WI38 (cell line): ENCODE data around the gene CEP112.

Experiments
- H3K4me3 ChIP-seq: 2 replicates; pipeline ENCODE4 v1.5.1; 2011; ENCODE audit warnings: low read depth, mild to moderate bottlenecking, control low read depth, low read length
- CTCF ChIP-seq: IDR thresholded peaks from 2 replicates; pipeline ENCODE4 v1.5.1; 2012; ENCODE audit warnings: low read depth, mild to moderate bottlenecking, control low read depth, low read length

Gene CEP112

GRCh38 chr17:65711671-65712276 is 480.2 kb downstream of the CEP112 start:
- no peak for TF ChIP-seq CTCF
- no peak overlapping the region for H3K4me3 ChIP-seq

- no peak for TF ChIP-seq CTCF
- no peak overlapping the region for H3K4me3 ChIP-seq
Observed at GRCh38 chr17:65707780-65708179, 484.2 kb downstream of the CEP112 start.

GRCh38 chr17:65704731-65705130 is 487.2 kb downstream of the CEP112 start:
- TF ChIP-seq CTCF, result no peak
- no peak overlapping the region for H3K4me3 ChIP-seq

GRCh38 chr17:65703891-65704290 is 488.0 kb downstream of the CEP112 start:
- H3K4me3 ChIP-seq, result no peak overlapping the region

GRCh38 chr17:65699459-65699858 is 492.5 kb downstream of the CEP112 start:
- no peak for TF ChIP-seq CTCF
- H3K4me3 ChIP-seq, result no peak overlapping the region

More at GRCh38 chr17:65703891-65704290, 488.0 kb downstream of the CEP112 start:
- no peak for TF ChIP-seq CTCF

GRCh38 chr17:65698381-65699061 is 493.4 kb downstream of the CEP112 start:
- H3K4me3 ChIP-seq, result no peak overlapping the region
- no peak for TF ChIP-seq CTCF

- no peak for TF ChIP-seq CTCF
- H3K4me3 ChIP-seq, result no peak overlapping the region
Observed at GRCh38 chr17:65697661-65698060, 494.3 kb downstream of the CEP112 start.
